ENCODE results near the gene PIGP. TPM values are rescaled to one million over a fixed set of nuclear protein-coding genes. Genes with fewer than 3 reads are reported as not detected.
A peak's percentile ranks its signal among the peaks of the same experiment; 100 is the strongest.

Gene PIGP
- total RNA-seq, 4 donors from 2014 or later = 0.80 to 10.2 (median 7.6) TPM

DNA sequence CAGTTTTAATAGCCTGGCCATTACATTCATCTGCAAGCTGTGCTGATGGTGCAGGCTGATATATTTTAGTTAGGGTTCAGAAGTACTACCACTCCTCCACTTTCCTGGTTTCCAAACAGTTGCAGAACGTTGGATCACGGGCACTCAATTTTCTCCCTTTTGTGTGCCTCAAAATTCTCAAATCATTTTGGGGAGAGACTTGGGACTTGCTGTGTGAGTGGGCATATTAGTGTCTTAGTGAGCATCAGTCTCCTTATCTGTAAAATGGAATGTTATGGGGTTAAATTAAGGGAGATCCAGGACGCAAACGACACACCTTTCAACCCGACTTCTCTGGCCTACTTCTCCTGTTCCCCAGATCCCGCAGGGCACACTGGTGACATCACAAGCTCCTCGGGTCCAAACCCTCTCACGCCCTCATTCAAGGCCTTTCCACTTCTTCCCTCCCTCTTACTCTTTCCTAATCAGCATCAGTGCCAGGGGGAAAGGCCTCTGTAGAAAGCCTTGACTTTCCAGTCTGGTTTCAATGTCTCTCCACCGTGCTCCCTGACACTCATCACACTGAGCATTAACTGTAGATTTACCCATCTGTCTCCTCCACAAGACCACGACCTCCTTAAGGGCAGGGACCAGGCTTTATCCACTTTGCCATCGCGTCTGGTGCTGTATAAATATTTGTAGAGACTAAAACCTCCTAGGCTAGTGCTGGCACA, 1.2 kb downstream of the PIGP start:
- H3K27ac ChIP-seq = peak overlapping the region; percentile 97 to 99 (median 98)
- intact Hi-C loops (cut with DNase I; ENCODE audit: low total_unique reads) (loop anchor here (2.0 kb wide), 1 partner anchor 81 kb away; no protein-coding TSS in a partner anchor), in situ Hi-C loops (cut with MboI; ENCODE audit: low pct_ligation_motif_present in 1 of 4, low pct_unique_long_range_greater_than_20kb in 1 of 4, low sequenced_read_pairs in 3 of 4) (loop anchor here in 1 of 4 donors (10.0 kb wide), 1 partner anchor 87 kb away; no protein-coding TSS in a partner anchor)
- 26 to 50% methylated on average over 4 to 12 of the region's 12 CpGs for WGBS, 2 donors (ENCODE audit: low coverage in 1 of 2)
- H3K4me3 ChIP-seq = peak overlapping the region; percentile 49 to 93 (median 77)
- H3K27me3 ChIP-seq = no peaks in the 10 kb centered on the region
- no peak for TF ChIP-seq EP300 (IDR thresholded peaks at IDR 0.05; ENCODE audit: low read depth)
- no peak for TF ChIP-seq CTCF (IDR thresholded peaks at IDR 0.05)
- TF ChIP-seq POLR2A (IDR thresholded peaks at IDR 0.05) = no peak
- TF ChIP-seq POLR2AphosphoS5 (IDR thresholded peaks at IDR 0.05) = peak; percentile 44 to 52 (median 47)
- no peaks in the 10 kb centered on the region for H3K9me3 ChIP-seq
- H3K36me3 ChIP-seq = no peaks in the 10 kb centered on the region
- DNase-seq = peak; percentile 64
- H3K4me1 ChIP-seq = peaks cover 14 to 28% (median 24%) of the 10 kb centered on the region in 4 donors

DNA sequence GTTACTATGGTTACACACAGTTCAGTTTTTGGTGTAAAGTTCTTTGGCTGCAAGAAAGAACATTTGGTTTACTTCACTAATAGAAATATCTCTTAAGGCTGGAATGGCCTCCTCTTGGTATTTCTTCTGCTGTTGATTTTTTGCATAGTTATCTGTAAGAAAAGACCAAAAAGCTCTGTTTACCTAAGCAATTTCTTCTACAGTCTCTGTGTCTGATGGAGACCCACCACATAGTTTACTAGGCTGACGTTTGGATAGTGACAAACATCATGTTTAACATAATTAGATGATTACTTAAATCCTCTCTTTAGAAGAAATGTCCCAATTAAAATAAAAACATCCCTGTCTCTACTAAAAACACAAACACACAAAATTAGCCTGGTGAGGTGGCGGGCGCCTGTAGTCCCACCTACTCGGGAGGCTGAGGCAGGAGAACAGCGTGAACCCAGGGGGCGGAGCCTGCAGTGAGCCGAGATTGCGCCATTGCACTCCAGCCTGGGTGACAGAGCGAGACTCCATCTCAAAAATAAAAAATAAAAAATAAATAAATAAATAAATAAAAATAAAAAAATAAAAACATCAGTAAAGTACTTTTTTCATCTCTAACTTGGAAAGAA, 7.2 kb downstream of the PIGP start:
- H3K9me3 ChIP-seq = no peaks in the 10 kb centered on the region
- WGBS, 2 donors (ENCODE audit: low coverage in 1 of 2) = 93% methylated on average over 3 to 9 of the region's 9 CpGs
- no peak overlapping the region for H3K4me3 ChIP-seq
- no peak for DNase-seq
- no peaks in the 10 kb centered on the region for H3K36me3 ChIP-seq
- H3K27ac ChIP-seq = no peak overlapping the region
- peaks cover 0 to 4% (median 2%) of the 10 kb centered on the region in 4 donors for H3K4me1 ChIP-seq
- H3K27me3 ChIP-seq = no peaks in the 10 kb centered on the region
- in situ Hi-C loops (cut with MboI; ENCODE audit: low pct_ligation_motif_present in 1 of 4, low pct_unique_long_range_greater_than_20kb in 1 of 4, low sequenced_read_pairs in 3 of 4) (no loop called here), intact Hi-C loops (cut with DNase I; ENCODE audit: low total_unique reads) (no loop called here)
- TF ChIP-seq CTCF (IDR thresholded peaks at IDR 0.05) = no peak
- TF ChIP-seq EP300 (IDR thresholded peaks at IDR 0.05; ENCODE audit: low read depth) = no peak
- no peak for TF ChIP-seq POLR2A (IDR thresholded peaks at IDR 0.05)
- TF ChIP-seq POLR2AphosphoS5 (IDR thresholded peaks at IDR 0.05) = no peak

DNA sequence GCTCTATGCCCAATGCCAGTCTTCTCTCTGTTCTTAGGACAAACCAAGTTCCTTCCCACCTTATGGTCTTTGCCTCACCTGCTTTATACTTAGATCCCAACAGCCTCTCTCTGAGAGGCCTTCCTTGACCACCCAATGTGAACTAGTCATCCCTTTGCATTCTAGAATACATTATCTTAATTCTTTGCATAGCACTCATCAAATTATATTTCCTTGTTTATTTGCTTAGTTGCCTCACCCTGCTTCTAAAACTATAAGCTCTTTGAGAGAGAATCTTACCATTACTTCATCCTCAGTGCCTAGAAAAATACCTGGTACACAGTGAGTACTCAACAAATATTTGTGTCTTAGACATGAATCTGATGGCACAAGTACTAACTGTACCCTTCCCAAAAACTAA, 8.0 kb downstream of the PIGP start:
- H3K9me3 ChIP-seq = no peaks in the 10 kb centered on the region
- TF ChIP-seq CTCF (IDR thresholded peaks at IDR 0.05) = no peak
- no peak for TF ChIP-seq POLR2AphosphoS5 (IDR thresholded peaks at IDR 0.05)
- TF ChIP-seq POLR2A (IDR thresholded peaks at IDR 0.05) = no peak
- no peak for TF ChIP-seq EP300 (IDR thresholded peaks at IDR 0.05; ENCODE audit: low read depth)
- peaks cover 0 to 11% (median 8%) of the 10 kb centered on the region in 4 donors for H3K4me1 ChIP-seq
- no peak overlapping the region for H3K4me3 ChIP-seq
- no peak for DNase-seq
- no peak overlapping the region for H3K27ac ChIP-seq
- in situ Hi-C loops (cut with MboI; ENCODE audit: low pct_ligation_motif_present in 1 of 4, low pct_unique_long_range_greater_than_20kb in 1 of 4, low sequenced_read_pairs in 3 of 4) (no loop called here), intact Hi-C loops (cut with DNase I; ENCODE audit: low total_unique reads) (no loop called here)
- no peaks in the 10 kb centered on the region for H3K27me3 ChIP-seq
- H3K36me3 ChIP-seq = no peaks in the 10 kb centered on the region

- 59% methylated on average over 1 of the region's 1 CpG; no CpG with 5 or more reads in 1 of the 2 donors for WGBS, 2 donors (ENCODE audit: low coverage in 1 of 2)
- H3K9me3 ChIP-seq = no peaks in the 10 kb centered on the region
- in situ Hi-C loops (cut with MboI; ENCODE audit: low pct_ligation_motif_present in 1 of 4, low pct_unique_long_range_greater_than_20kb in 1 of 4, low sequenced_read_pairs in 3 of 4) (no loop called here), intact Hi-C loops (cut with DNase I; ENCODE audit: low total_unique reads) (no loop called here)
- no peaks in the 10 kb centered on the region for H3K36me3 ChIP-seq
- no peak overlapping the region for H3K27ac ChIP-seq
- TF ChIP-seq EP300 (IDR thresholded peaks at IDR 0.05; ENCODE audit: low read depth) (no peak), POLR2AphosphoS5 (IDR thresholded peaks at IDR 0.05) (no peak)
- H3K4me3 ChIP-seq = no peak overlapping the region
- no peak for DNase-seq
- H3K27me3 ChIP-seq = no peaks in the 10 kb centered on the region
- H3K4me1 ChIP-seq = peaks cover 0 to 11% (median 9%) of the 10 kb centered on the region in 4 donors
These were observed 9.4 kb downstream of the PIGP start for GRCh38 chr21:37063433-37063832.

Data from transverse colon (tissue), 4 donors.